C4-2B (cell line): ENCODE data around the gene GLT1D1.

ENCODE experiments used
- H3K27ac ChIP-seq: fragments of 450-650 bp; 2 replicates; pipeline ENCODE4 v1.5.1; 2017
- ZFX ChIP-seq: fragments of 450-650 bp; IDR thresholded peaks from 2 replicates; pipeline ENCODE4 v1.6.1; 2017
- TF ChIP-seq, protein P1 (sequence below): fragments of 450-650 bp; conservative IDR thresholded peaks from 2 replicates; pipeline ENCODE4 v1.5.1; 2017; ENCODE audit warnings: mild to moderate bottlenecking

Gene GLT1D1

DNA sequence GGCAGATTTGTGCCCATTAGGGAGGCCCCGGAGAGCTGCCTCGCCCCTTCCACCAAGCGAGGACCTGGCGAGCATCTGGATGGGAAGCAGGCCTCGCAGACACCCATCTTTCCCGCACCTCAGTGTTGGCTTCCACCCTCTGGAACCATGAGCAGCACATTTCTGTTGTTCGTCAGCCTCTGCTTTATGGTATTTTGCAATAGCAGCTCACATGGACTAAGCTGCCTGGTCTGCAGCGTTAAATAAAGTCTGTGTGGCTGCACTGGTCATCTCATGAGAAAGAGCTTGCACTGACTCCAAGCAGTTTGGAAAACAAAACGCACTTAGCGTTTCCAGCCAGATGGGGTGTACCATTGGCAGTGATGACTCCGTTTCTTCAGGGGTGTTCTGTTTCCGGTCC, 75.8 kb downstream of the GLT1D1 start:
- no peak overlapping the region for H3K27ac ChIP-seq
- TF ChIP-seq, protein P1, sequence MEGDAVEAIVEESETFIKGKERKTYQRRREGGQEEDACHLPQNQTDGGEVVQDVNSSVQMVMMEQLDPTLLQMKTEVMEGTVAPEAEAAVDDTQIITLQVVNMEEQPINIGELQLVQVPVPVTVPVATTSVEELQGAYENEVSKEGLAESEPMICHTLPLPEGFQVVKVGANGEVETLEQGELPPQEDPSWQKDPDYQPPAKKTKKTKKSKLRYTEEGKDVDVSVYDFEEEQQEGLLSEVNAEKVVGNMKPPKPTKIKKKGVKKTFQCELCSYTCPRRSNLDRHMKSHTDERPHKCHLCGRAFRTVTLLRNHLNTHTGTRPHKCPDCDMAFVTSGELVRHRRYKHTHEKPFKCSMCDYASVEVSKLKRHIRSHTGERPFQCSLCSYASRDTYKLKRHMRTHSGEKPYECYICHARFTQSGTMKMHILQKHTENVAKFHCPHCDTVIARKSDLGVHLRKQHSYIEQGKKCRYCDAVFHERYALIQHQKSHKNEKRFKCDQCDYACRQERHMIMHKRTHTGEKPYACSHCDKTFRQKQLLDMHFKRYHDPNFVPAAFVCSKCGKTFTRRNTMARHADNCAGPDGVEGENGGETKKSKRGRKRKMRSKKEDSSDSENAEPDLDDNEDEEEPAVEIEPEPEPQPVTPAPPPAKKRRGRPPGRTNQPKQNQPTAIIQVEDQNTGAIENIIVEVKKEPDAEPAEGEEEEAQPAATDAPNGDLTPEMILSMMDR = no peak
- no peak for TF ChIP-seq ZFX

DNA sequence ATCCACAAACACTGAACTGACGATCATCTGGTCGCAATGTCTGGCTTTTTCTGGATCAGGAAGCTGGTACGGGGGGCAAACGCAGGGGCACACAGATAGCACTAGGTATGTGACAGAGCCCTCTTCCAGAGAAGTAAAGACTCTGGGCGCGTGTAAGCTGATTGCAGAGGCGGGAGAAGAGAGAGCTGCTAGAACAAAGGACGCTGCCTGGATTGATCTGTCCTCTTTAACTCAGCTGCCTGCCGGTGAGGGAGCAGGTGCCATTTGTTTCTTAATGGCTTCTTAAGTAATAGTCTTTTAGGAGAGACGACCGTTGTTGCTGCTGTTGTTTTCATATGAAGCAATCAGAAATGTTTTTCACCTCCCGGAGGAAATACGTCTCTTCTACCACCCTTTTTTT, 77.3 kb downstream of the GLT1D1 start:
- TF ChIP-seq ZFX = no peak
- TF ChIP-seq, protein P1 = no peak
- no peak overlapping the region for H3K27ac ChIP-seq

DNA sequence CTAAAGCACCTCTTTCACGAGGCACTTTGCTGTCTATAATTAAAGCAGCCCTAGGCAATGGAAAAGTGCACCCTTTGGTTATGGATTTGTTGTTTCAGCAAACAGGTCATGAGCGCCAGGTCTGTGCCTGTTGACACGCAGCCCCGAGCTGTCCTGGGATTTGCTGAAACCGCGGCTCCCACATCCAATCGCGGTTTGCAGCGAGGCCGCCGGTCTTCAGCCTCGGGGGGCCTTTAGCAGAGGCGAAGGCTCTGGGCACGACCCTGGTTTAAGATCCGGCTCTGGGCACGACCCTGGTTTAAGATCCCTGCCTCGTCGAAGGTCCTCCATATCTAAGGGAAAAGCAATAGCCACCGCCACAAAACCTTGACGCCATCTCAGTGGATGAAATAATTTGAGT, 79.2 kb downstream of the GLT1D1 start:
- TF ChIP-seq, protein P1 = no peak
- TF ChIP-seq ZFX = no peak
- no peak overlapping the region for H3K27ac ChIP-seq

DNA sequence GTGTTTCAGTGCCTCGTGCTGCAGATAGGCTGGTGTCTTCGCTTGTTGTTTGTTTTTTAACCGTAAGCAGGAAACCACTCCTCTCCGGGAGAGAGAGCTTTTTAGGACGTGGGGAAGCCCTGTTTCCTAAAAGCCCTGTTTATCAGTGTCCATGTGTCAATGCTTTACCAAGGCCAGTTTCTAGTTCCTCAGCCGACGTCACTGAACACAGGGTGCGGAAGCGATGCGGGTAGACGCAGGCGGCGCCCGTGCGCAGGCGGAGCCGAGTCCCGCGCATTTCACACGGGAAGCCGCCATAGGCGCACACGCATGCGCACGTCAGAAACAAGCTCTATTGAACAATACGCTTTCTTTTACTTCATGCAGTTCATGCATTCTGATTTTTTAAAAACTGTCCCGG, 79.8 kb downstream of the GLT1D1 start:
- no peak for TF ChIP-seq ZFX
- TF ChIP-seq, protein P1 = no peak

DNA sequence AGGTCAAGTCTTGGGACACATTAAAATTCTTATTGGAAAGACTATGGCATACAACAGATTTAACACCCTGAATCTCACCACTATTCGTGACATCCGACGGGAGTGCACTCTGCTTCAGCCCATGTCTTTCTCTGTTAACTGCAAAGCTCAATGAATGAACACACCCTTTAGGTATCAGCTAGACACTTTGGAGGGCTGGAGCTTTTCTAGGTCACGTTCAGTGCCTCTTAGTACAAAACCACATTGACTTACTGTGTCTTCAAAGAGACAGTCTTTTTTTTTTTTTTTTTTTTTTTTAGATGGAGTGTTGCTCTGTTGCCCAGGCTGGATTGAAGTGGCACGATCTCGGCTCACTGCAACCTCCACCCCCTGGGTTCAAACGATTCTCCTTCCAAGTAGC, 80.6 kb downstream of the GLT1D1 start:
- no peak overlapping the region for H3K27ac ChIP-seq
- TF ChIP-seq, protein P1 = no peak
- no peak for TF ChIP-seq ZFX

More for the DNA sequence above, 79.8 kb downstream of the GLT1D1 start:
- H3K27ac ChIP-seq = no peak overlapping the region

DNA sequence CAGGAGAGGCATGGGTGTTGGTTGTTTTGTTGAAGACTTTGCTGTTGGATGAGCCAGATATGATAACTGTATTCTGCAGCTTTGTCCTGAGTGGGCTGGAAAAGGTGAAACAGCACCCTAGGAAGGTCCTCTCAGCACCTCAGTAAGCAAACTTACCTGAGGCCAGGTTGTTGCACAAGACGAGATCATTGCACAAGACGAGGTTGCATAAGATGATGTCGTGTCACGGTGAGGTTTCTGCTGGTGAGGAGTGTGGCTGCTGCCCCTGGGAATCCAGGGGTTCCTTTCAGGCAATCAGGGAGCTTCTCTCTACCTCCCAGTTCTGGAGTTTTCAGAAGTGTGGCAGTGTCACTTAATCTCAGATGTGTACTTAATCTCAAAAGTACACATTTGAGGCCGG, 85.6 kb downstream of the GLT1D1 start:
- TF ChIP-seq ZFX = no peak
- TF ChIP-seq, protein P1 = no peak
- no peak overlapping the region for H3K27ac ChIP-seq

DNA sequence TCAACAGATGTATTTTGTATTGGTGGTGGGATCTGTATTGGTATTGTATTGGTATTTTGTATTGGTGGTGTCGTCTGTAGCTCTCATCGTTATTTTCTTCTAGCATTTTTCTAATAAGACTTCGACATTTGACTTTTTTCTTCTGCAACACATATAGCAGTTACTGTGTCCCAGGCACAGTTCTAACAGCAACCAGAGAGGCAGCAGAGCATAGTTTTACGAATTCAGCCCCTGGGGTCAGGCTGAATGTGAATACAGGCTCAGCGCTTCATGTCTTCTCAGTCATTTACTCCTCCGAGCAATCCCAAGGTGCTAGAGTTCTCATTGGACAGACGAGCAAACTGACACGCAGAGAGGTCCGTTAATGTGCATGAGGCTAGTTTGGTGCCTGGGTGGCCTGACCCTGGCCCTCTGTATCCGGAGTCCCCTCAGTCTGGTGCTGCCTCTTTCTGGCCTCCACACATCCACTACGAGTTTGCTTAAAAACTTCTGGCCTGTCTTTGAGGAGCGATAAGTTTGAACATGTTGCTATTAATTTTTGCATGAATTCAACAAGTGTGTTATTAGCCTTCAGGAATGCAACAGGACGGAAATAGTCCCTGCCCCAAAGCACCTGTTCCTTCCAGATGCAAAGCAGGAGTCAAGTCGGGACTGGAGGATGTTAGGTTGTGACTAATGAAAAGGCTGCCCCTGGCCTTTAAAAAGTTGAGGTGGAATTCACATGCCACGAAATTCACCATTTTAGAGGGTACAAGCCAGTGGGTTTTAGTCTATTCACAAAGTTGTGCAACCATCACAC, 87.0 kb downstream of the GLT1D1 start:
- TF ChIP-seq, protein P1 = no peak
- TF ChIP-seq ZFX = no peak
- no peak overlapping the region for H3K27ac ChIP-seq
